ENCODE results near the gene PDE4D.

- TF ChIP-seq, protein P1, sequence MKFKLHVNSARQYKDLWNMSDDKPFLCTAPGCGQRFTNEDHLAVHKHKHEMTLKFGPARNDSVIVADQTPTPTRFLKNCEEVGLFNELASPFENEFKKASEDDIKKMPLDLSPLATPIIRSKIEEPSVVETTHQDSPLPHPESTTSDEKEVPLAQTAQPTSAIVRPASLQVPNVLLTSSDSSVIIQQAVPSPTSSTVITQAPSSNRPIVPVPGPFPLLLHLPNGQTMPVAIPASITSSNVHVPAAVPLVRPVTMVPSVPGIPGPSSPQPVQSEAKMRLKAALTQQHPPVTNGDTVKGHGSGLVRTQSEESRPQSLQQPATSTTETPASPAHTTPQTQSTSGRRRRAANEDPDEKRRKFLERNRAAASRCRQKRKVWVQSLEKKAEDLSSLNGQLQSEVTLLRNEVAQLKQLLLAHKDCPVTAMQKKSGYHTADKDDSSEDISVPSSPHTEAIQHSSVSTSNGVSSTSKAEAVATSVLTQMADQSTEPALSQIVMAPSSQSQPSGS (CRISPR knock-in tag; IDR thresholded peaks at IDR 0.05; ENCODE audit: borderline replicate concordance, low read depth) = no peak
- TF ChIP-seq, protein P2, sequence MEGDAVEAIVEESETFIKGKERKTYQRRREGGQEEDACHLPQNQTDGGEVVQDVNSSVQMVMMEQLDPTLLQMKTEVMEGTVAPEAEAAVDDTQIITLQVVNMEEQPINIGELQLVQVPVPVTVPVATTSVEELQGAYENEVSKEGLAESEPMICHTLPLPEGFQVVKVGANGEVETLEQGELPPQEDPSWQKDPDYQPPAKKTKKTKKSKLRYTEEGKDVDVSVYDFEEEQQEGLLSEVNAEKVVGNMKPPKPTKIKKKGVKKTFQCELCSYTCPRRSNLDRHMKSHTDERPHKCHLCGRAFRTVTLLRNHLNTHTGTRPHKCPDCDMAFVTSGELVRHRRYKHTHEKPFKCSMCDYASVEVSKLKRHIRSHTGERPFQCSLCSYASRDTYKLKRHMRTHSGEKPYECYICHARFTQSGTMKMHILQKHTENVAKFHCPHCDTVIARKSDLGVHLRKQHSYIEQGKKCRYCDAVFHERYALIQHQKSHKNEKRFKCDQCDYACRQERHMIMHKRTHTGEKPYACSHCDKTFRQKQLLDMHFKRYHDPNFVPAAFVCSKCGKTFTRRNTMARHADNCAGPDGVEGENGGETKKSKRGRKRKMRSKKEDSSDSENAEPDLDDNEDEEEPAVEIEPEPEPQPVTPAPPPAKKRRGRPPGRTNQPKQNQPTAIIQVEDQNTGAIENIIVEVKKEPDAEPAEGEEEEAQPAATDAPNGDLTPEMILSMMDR (IDR thresholded peaks at IDR 0.05) = no peak
- TF ChIP-seq USF1 (CRISPR knock-in tag; IDR thresholded peaks at IDR 0.05) = no peak
- TF ChIP-seq ELF4 (CRISPR knock-in tag; IDR thresholded peaks at IDR 0.05; ENCODE audit: low read depth) = no peak
- no peak for TF ChIP-seq ARID4B (CRISPR knock-in tag; IDR thresholded peaks at IDR 0.05; ENCODE audit: borderline replicate concordance)
- no peak for TF ChIP-seq GABPB1 (CRISPR knock-in tag; IDR thresholded peaks at IDR 0.05)
- no peak for TF ChIP-seq SP1 (CRISPR knock-in tag; conservative IDR thresholded peaks at IDR 0.05)
- TF ChIP-seq JUN (CRISPR knock-in tag; IDR thresholded peaks at IDR 0.05) = no peak
- TF ChIP-seq CREB1 (CRISPR knock-in tag; IDR thresholded peaks at IDR 0.05) = no peak
- no peak for TF ChIP-seq ZNF263 (CRISPR knock-in tag; IDR thresholded peaks at IDR 0.05; ENCODE audit: low read depth)
- no peak for TF ChIP-seq TEAD4 (CRISPR knock-in tag; IDR thresholded peaks at IDR 0.05)
- TF ChIP-seq, protein P3, sequence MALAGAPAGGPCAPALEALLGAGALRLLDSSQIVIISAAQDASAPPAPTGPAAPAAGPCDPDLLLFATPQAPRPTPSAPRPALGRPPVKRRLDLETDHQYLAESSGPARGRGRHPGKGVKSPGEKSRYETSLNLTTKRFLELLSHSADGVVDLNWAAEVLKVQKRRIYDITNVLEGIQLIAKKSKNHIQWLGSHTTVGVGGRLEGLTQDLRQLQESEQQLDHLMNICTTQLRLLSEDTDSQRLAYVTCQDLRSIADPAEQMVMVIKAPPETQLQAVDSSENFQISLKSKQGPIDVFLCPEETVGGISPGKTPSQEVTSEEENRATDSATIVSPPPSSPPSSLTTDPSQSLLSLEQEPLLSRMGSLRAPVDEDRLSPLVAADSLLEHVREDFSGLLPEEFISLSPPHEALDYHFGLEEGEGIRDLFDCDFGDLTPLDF (CRISPR knock-in tag; IDR thresholded peaks at IDR 0.05) = no peak
- TF ChIP-seq ATF3 (CRISPR knock-in tag; conservative IDR thresholded peaks at IDR 0.05) = no peak
These were observed 755.0 kb downstream of the PDE4D start for GRCh38 chr5:59138509-59138908.
